Fibroblast of the aortic adventitia (primary cell): ENCODE results near the gene UNC5CL. TPM values are rescaled to one million over a fixed set of nuclear protein-coding genes. Genes with fewer than 3 reads are reported as not detected.

ENCODE experiments used
- DNase-seq: peaks from one replicate; pipeline ENCODE4 v3.0.0-alpha.2; 2010; ENCODE audit warnings: low read depth
- H3K4me3 ChIP-seq: 2 replicates; pipeline ENCODE4 v1.5.1; 2011; ENCODE audit warnings: low read depth, mild to moderate bottlenecking, control low read depth, low read length, moderate library complexity
- CTCF ChIP-seq: IDR thresholded peaks from 2 replicates; pipeline ENCODE4 v1.5.1; 2011; ENCODE audit warnings: mild to moderate bottlenecking, low read length, control low read depth, inconsistent platforms; ENCODE audit not compliant: insufficient read depth
- total RNA-seq: library from RNA; depleted of rRNA; stranded (reverse); fragments of >200 nt; gene quantifications from 2 replicates; pipeline ENCODE4 v1.2.3, GENCODE V29; 2012; ENCODE audit warnings: low replicate concordance

UNC5CL gene
- total RNA-seq, 1 donor: not detected

- no peak for TF ChIP-seq CTCF
- H3K4me3 ChIP-seq: no peak overlapping the region
- DNase-seq: no peak
Observed at GRCh38 chr6:41040940-41041536, 2.0 kb upstream of the UNC5CL start.

GRCh38 chr6:41040101-41040939, 1.3 kb upstream of the UNC5CL start:
- H3K4me3 ChIP-seq: no peak overlapping the region
- TF ChIP-seq CTCF: no peak
- no peak for DNase-seq

DNA sequence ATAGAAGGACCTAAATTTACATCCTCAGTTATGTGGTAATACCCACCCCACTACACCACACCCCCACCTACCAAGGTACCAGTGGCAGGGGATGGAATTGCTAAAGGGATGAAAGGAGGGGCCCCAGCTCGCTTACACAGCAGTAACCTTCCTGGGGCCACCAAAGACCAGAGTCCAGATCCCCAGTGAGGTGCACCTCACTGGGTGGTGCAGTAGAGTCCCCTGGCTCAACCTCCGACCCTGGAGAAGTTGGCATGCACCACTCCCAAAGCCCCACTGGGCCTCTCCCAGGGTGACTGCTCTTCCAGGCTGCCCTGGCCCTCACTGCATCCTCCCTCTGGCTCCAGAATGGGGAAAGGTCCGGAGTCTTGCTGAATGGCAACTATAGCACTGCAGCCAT, 816 bp downstream of the UNC5CL start:
- DNase-seq: no peak
- TF ChIP-seq CTCF: no peak
- no peak overlapping the region for H3K4me3 ChIP-seq

GRCh38 chr6:41037107-41037900, 1.7 kb downstream of the UNC5CL start:
- peak; percentile 30 for DNase-seq
- TF ChIP-seq CTCF: no peak
- no peak overlapping the region for H3K4me3 ChIP-seq

- no peak for DNase-seq
- TF ChIP-seq CTCF: no peak
Observed at GRCh38 chr6:41036601-41037000, 2.4 kb downstream of the UNC5CL start.

GRCh38 chr6:41036186-41036585, 2.8 kb downstream of the UNC5CL start:
- DNase-seq: no peak
- no peak overlapping the region for H3K4me3 ChIP-seq
- no peak for TF ChIP-seq CTCF

More at GRCh38 chr6:41036601-41037000, 2.4 kb downstream of the UNC5CL start:
- no peak overlapping the region for H3K4me3 ChIP-seq
